ENCODE measurements around the gene ZBTB7C.

The ZBTB7C gene

GRCh38 chr18:48199399-48199798, 209.8 kb downstream of the ZBTB7C start (continued):
- peak; percentile 72 for TF ChIP-seq EGR2 (tag by site-specific recombination; IDR thresholded peaks at IDR 0.05; ENCODE audit: low read depth)
- TF ChIP-seq ZNF645 (tag by site-specific recombination; IDR thresholded peaks at IDR 0.05): no peak
- no peak for TF ChIP-seq ZNF529 (tag by site-specific recombination; IDR thresholded peaks at IDR 0.05; ENCODE audit: insufficient replicate concordance)
- TF ChIP-seq ZBTB21 (tag by site-specific recombination; IDR thresholded peaks at IDR 0.05): no peak
- no peak for TF ChIP-seq PBX3 (CRISPR knock-in tag; IDR thresholded peaks at IDR 0.05)
- no peak for TF ChIP-seq HOXC10 (CRISPR knock-in tag; IDR thresholded peaks at IDR 0.05)
- TF ChIP-seq ZNF211 (tag by site-specific recombination; IDR thresholded peaks at IDR 0.05; ENCODE audit: low read depth): no peak
- TF ChIP-seq ZNF354C (tag by site-specific recombination; IDR thresholded peaks at IDR 0.05; ENCODE audit: borderline replicate concordance, low read depth): no peak
- no peak for TF ChIP-seq ZNF791 (tag by site-specific recombination; IDR thresholded peaks at IDR 0.05)
- no peak for TF ChIP-seq ZNF350 (tag by site-specific recombination; IDR thresholded peaks at IDR 0.05)
- no peak for TF ChIP-seq ZNF670 (tag by site-specific recombination; IDR thresholded peaks at IDR 0.05; ENCODE audit: low read depth)
- no peak for TF ChIP-seq KLF8 (tag by site-specific recombination; IDR thresholded peaks at IDR 0.05)
- peak; percentile 57; the same call in 1 of the 2 replicates for TF ChIP-seq BCL11B (tag by site-specific recombination; IDR thresholded peaks at IDR 0.05; ENCODE audit: low read depth)
- TF ChIP-seq HIC1 (tag by site-specific recombination; IDR thresholded peaks at IDR 0.05): no peak
- peak; percentile 87 for TF ChIP-seq ZNF398 (tag by site-specific recombination; IDR thresholded peaks at IDR 0.05)
- TF ChIP-seq ZNF654 (tag by site-specific recombination; IDR thresholded peaks at IDR 0.05; ENCODE audit: low read depth): no peak
- TF ChIP-seq GLI2 (tag by site-specific recombination; IDR thresholded peaks at IDR 0.05; ENCODE audit: borderline replicate concordance, low read depth): no peak
- no peak for TF ChIP-seq ZNF146 (tag by site-specific recombination; IDR thresholded peaks at IDR 0.05)
- no peak for TF ChIP-seq SCRT1 (tag by site-specific recombination; IDR thresholded peaks at IDR 0.05; ENCODE audit: borderline replicate concordance)
- TF ChIP-seq PRDM4 (tag by site-specific recombination; IDR thresholded peaks at IDR 0.05): peak; percentile 83
- TF ChIP-seq ZNF830 (tag by site-specific recombination; IDR thresholded peaks at IDR 0.05; ENCODE audit: low read depth): no peak
- no peak for TF ChIP-seq HOXD13 (CRISPR knock-in tag; IDR thresholded peaks at IDR 0.05; ENCODE audit: borderline replicate concordance)
- TF ChIP-seq ZNF324 (tag by site-specific recombination; IDR thresholded peaks at IDR 0.05): no peak
- peak; percentile 46; the same call in 1 of the 2 replicates for TF ChIP-seq FEZF1 (tag by site-specific recombination; IDR thresholded peaks at IDR 0.05)
- TF ChIP-seq ZNF510 (tag by site-specific recombination; IDR thresholded peaks at IDR 0.05; ENCODE audit: insufficient replicate concordance): no peak
- TF ChIP-seq ZNF175 (tag by site-specific recombination; IDR thresholded peaks at IDR 0.05): no peak
- no peak for TF ChIP-seq ZFP69B (tag by site-specific recombination; IDR thresholded peaks at IDR 0.05)
- no peak for TF ChIP-seq ZFP37 (tag by site-specific recombination; IDR thresholded peaks at IDR 0.05)
- no peak for TF ChIP-seq ZNF23 (tag by site-specific recombination; IDR thresholded peaks at IDR 0.05; ENCODE audit: borderline replicate concordance)
- no peak for TF ChIP-seq GLI4 (tag by site-specific recombination; IDR thresholded peaks at IDR 0.05)
- TF ChIP-seq ZNF341 (tag by site-specific recombination; IDR thresholded peaks at IDR 0.05; ENCODE audit: low read depth): no peak
- no peak for TF ChIP-seq ZNF707 (tag by site-specific recombination; IDR thresholded peaks at IDR 0.05)
- no peak for TF ChIP-seq WT1 (tag by site-specific recombination; IDR thresholded peaks at IDR 0.05)
- TF ChIP-seq ZNF132 (tag by site-specific recombination; IDR thresholded peaks at IDR 0.05; ENCODE audit: borderline replicate concordance): no peak
